ENCODE measurements around the gene DEFB126. TPM values are rescaled to one million over a fixed set of nuclear protein-coding genes. Genes with fewer than 3 reads are reported as not detected.

The DEFB126 gene
- total RNA-seq, 2 experiments from 2014 or later: not detected

DNA sequence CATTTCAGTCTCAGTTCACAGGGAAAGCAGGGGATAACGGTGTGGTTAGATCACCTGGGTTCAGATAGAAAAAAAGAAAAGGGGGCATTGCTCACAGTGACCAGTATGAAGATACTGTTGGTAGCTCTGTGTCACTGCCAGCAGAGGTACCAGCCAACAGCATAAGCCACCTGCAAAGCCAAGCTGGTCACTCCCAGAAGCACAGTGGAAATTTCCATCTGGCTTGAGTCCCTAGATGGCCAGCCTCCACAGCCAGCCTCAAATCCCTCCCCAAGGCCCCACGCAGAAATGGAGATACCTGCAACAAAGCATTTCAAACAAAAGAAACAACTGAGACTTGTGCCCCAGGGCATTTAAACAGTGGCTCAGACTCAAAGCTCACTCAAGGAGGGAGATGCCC lies 26.5 kb downstream of the DEFB126 start:
- no peak overlapping the region for H3K27ac Mint-ChIP-seq
- no peaks in the 10 kb centered on the region for H3K9me3 Mint-ChIP-seq
- DNase-seq: no peak
- H3K4me3 Mint-ChIP-seq: no peak overlapping the region
- POLR2A ChIA-PET: no interaction called here
- peaks cover 24% of the 10 kb centered on the region for H3K27me3 Mint-ChIP-seq
- H3K4me1 Mint-ChIP-seq: no peaks in the 10 kb centered on the region
- H3K36me3 Mint-ChIP-seq: no peaks in the 10 kb centered on the region
- no peak for ATAC-seq (ENCODE audit: low read depth)

DNA sequence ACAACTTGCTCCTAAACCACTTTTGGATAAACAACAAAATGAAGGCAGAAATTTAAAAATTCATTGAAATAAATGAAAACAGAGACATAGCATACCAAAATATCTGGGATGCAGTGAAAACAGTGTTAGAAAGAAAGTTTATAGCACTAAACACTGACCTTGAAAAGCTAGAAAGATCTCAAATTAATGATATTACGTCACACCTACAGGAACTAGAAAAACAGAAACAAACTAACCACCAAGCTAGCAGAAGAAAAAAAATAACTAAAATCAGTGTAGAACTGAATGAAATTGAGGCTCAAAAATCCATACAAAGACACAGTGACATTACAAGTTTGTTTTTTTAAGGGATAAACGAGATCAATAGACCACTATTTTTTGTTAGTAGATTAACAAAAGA lies 41.9 kb downstream of the DEFB126 start:
- peaks cover 14% of the 10 kb centered on the region for H3K9me3 Mint-ChIP-seq
- H3K4me3 Mint-ChIP-seq: no peak overlapping the region
- POLR2A ChIA-PET: no interaction called here
- no peak for ATAC-seq (ENCODE audit: low read depth)
- H3K36me3 Mint-ChIP-seq: no peaks in the 10 kb centered on the region
- DNase-seq: no peak
- H3K27me3 Mint-ChIP-seq: peaks cover 59% of the 10 kb centered on the region
- H3K4me1 Mint-ChIP-seq: peaks cover 8% of the 10 kb centered on the region
- H3K27ac Mint-ChIP-seq: no peak overlapping the region

DNA sequence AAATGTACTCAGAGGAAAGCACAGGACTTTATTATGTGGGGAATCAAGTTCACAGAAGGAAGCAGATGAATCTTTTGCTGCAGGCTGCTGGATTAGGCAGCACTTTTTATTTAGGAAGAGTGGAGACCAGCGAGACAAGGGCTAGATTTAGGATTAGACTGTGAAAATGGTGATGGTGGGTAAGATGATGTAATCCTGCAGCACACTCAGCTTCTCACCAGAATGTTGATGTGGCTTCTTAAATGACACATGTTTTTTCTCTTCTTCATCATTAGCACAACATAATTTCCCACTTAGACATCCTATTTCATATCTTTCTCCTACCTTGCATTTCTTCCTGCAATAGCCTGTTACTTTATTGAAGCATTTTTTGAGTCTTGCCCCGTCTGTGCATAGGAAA lies 45.3 kb downstream of the DEFB126 start:
- Mint-ChIP-seq H3K27me3 (peaks cover 48% of the 10 kb centered on the region), H3K36me3 (no peaks in the 10 kb centered on the region), H3K4me1 (peaks cover 8% of the 10 kb centered on the region), H3K9me3 (peaks cover 17% of the 10 kb centered on the region), H3K4me3 (no peak overlapping the region), H3K27ac (no peak overlapping the region)
- POLR2A ChIA-PET: no interaction called here
- DNase-seq (no peak), ATAC-seq (ENCODE audit: low read depth) (no peak)

DNA sequence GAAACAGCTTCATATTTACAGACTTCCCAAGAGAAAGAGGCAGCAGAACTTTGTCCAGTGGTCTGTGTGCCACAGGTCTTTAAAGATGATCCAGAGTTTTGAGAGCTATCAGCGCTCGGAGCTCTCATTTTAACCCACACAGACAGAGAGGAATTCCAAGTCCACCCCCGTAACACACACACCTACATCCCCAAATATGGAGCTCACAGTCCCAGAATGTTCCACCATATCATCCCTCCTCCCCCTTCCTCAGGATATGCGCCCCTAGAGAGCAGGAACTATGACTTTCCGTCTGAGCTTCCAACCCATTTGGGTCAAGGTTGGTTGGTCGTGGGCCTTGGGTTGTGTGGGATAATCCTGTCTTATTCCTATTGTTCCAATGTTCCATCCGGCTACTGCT lies 47.2 kb downstream of the DEFB126 start, which contains the start of gene DEFB128:
Gene DEFB128, minus strand, starts transcription at position 101 of the 400 bp plus-strand sequence. Its CDS starts 88 bp downstream, at position 13.
- H3K27ac Mint-ChIP-seq: no peak within 1 kb of the TSS
- peaks cover 7% of the 10 kb centered on the region for H3K9me3 Mint-ChIP-seq
- no peak within 1 kb of the TSS for H3K4me3 Mint-ChIP-seq
- no peaks in the 10 kb centered on the region for H3K36me3 Mint-ChIP-seq
- ATAC-seq (ENCODE audit: low read depth): no peak
- no peak for DNase-seq
- POLR2A ChIA-PET: no interaction called here
- H3K4me1 Mint-ChIP-seq: peaks cover 1% of the 10 kb centered on the region
- peaks cover 39% of the 10 kb centered on the region for H3K27me3 Mint-ChIP-seq

Other genes starting within 250 kb of the DEFB126 start
- gene DEFB125, start 54.9 kb upstream of the DEFB126 start, total RNA-seq: not detected
- not detected for gene DEFB127, start 14.9 kb downstream of the DEFB126 start, total RNA-seq
- not detected for gene DEFB128, start 47.1 kb downstream of the DEFB126 start, total RNA-seq
- gene DEFB129, start 84.7 kb downstream of the DEFB126 start, total RNA-seq: not detected
- not detected for gene DEFB132, start 115.1 kb downstream of the DEFB126 start, total RNA-seq
- gene C20orf96, start 148.2 kb downstream of the DEFB126 start, total RNA-seq: 10 to 100 TPM in 1 of 2 experiments, 1 to 10 TPM in 1; 9.6 to 11.7 TPM
- 10 to 100 TPM; 30.0 to 30.6 TPM for gene ZCCHC3, start 155.0 kb downstream of the DEFB126 start, total RNA-seq
- gene SOX12, start 183.0 kb downstream of the DEFB126 start, total RNA-seq: 10 to 100 TPM; 10.1 to 10.6 TPM
- 1 to 10 TPM; 3.6 to 3.7 TPM for gene NRSN2, start 204.5 kb downstream of the DEFB126 start, total RNA-seq
- 10 to 100 TPM; 24.2 to 26.1 TPM for gene TRIB3, start 238.2 kb downstream of the DEFB126 start, total RNA-seq

All from activated naive CD8-positive, alpha-beta T cell treated with anti-CD3 and anti-CD28 coated beads, Interleukin-2, amount 10 ng/mL, durations not matched to agents 7 days and 5 days (primary cell).